Measurements from ENCODE around the gene GOLM1.

The GOLM1 gene

GRCh38 chr9:86047361-86047760 is 52.0 kb downstream of the GOLM1 start:
- H3K79me2 ChIP-seq: no peaks in the 10 kb centered on the region
- no peak overlapping the region for H3K9ac ChIP-seq
- H3K36me3 ChIP-seq (ENCODE audit: control insufficient read depth, insufficient read depth, low read length): no peaks in the 10 kb centered on the region
- no peak overlapping the region for H3K4me3 ChIP-seq (ENCODE audit: low read depth, low read length)
- no peak overlapping the region for H3K4me2 ChIP-seq (ENCODE audit: low read length)
- TF ChIP-seq CTCF (IDR thresholded peaks at IDR 0.05): no peak
- H3K27ac ChIP-seq: no peak overlapping the region
- H3K9me3 ChIP-seq (ENCODE audit: control insufficient read depth, low read length): no peaks in the 10 kb centered on the region
- no peak overlapping the region for H2AFZ ChIP-seq
- H3K27me3 ChIP-seq (ENCODE audit: control insufficient read depth, insufficient read depth, low read length): no peaks in the 10 kb centered on the region
- peaks cover 2% of the 10 kb centered on the region for H3K4me1 ChIP-seq

- no peak overlapping the region for H3K9ac ChIP-seq
- no peaks in the 10 kb centered on the region for H3K27me3 ChIP-seq (ENCODE audit: control insufficient read depth, insufficient read depth, low read length)
- H3K9me3 ChIP-seq (ENCODE audit: control insufficient read depth, low read length): no peaks in the 10 kb centered on the region
- TF ChIP-seq CTCF (IDR thresholded peaks at IDR 0.05): no peak
- H3K79me2 ChIP-seq: no peaks in the 10 kb centered on the region
- H3K27ac ChIP-seq: no peak overlapping the region
- H3K4me3 ChIP-seq (ENCODE audit: low read depth, low read length): no peak overlapping the region
- H3K4me2 ChIP-seq (ENCODE audit: low read length): no peak overlapping the region
- peaks cover 2% of the 10 kb centered on the region for H3K4me1 ChIP-seq
- no peak overlapping the region for H2AFZ ChIP-seq
- no peaks in the 10 kb centered on the region for H3K36me3 ChIP-seq (ENCODE audit: control insufficient read depth, insufficient read depth, low read length)
These were observed 52.4 kb downstream of the GOLM1 start for GRCh38 chr9:86046930-86047341.

GRCh38 chr9:86046071-86046636 is 53.2 kb downstream of the GOLM1 start:
- Histone ChIP-seq H3K9ac (no peak overlapping the region), H3K36me3 (ENCODE audit: control insufficient read depth, insufficient read depth, low read length) (no peaks in the 10 kb centered on the region), H3K4me2 (ENCODE audit: low read length) (no peak overlapping the region), H3K4me3 (ENCODE audit: low read depth, low read length) (no peak overlapping the region), H2AFZ (no peak overlapping the region), H3K79me2 (no peaks in the 10 kb centered on the region), H3K4me1 (peaks cover 2% of the 10 kb centered on the region), H3K9me3 (ENCODE audit: control insufficient read depth, low read length) (no peaks in the 10 kb centered on the region), H3K27ac (no peak overlapping the region), H3K27me3 (ENCODE audit: control insufficient read depth, insufficient read depth, low read length) (no peaks in the 10 kb centered on the region)
- no peak for TF ChIP-seq CTCF (IDR thresholded peaks at IDR 0.05)

GRCh38 chr9:86045654-86046053 is 53.7 kb downstream of the GOLM1 start:
- H3K4me3 ChIP-seq (ENCODE audit: low read depth, low read length): no peak overlapping the region
- H3K36me3 ChIP-seq (ENCODE audit: control insufficient read depth, insufficient read depth, low read length): no peaks in the 10 kb centered on the region
- no peak overlapping the region for H3K9ac ChIP-seq
- no peaks in the 10 kb centered on the region for H3K27me3 ChIP-seq (ENCODE audit: control insufficient read depth, insufficient read depth, low read length)
- H3K79me2 ChIP-seq: no peaks in the 10 kb centered on the region
- H3K9me3 ChIP-seq (ENCODE audit: control insufficient read depth, low read length): no peaks in the 10 kb centered on the region
- TF ChIP-seq CTCF (IDR thresholded peaks at IDR 0.05): no peak
- H3K27ac ChIP-seq: no peak overlapping the region
- H3K4me2 ChIP-seq (ENCODE audit: low read length): no peak overlapping the region
- H3K4me1 ChIP-seq: peaks cover 2% of the 10 kb centered on the region
- H2AFZ ChIP-seq: no peak overlapping the region

- Histone ChIP-seq H3K79me2 (no peaks in the 10 kb centered on the region), H3K4me3 (ENCODE audit: low read depth, low read length) (no peak overlapping the region), H3K9me3 (ENCODE audit: control insufficient read depth, low read length) (no peaks in the 10 kb centered on the region), H3K27ac (no peak overlapping the region), H3K9ac (no peak overlapping the region), H3K4me2 (ENCODE audit: low read length) (no peak overlapping the region), H3K36me3 (ENCODE audit: control insufficient read depth, insufficient read depth, low read length) (no peaks in the 10 kb centered on the region), H3K4me1 (peaks cover 2% of the 10 kb centered on the region), H3K27me3 (ENCODE audit: control insufficient read depth, insufficient read depth, low read length) (no peaks in the 10 kb centered on the region), H2AFZ (no peak overlapping the region)
- no peak for TF ChIP-seq CTCF (IDR thresholded peaks at IDR 0.05)
These were observed 55.4 kb downstream of the GOLM1 start for GRCh38 chr9:86043999-86044398.
